GM23248 (cell line): Measurements from ENCODE around the gene HPN.

Experiments used
- EZH2 ChIP-seq: fragments of 200-600 bp; sonication (generic); IDR thresholded peaks from 2 replicates; pipeline ENCODE4 v1.6.1; 2018; ENCODE audit warnings: antibody characterized with exemption, mild to moderate bottlenecking; ENCODE audit not compliant: insufficient read depth, poor library complexity, severe bottlenecking
- EZH2phosphoT487 ChIP-seq: fragments of 200-600 bp; sonication (generic); IDR thresholded peaks from 2 replicates; pipeline ENCODE4 v1.6.1; 2018; ENCODE audit warnings: antibody characterized with exemption, moderate library complexity, mild to moderate bottlenecking, low read depth; ENCODE audit not compliant: insufficient read depth

DNA sequence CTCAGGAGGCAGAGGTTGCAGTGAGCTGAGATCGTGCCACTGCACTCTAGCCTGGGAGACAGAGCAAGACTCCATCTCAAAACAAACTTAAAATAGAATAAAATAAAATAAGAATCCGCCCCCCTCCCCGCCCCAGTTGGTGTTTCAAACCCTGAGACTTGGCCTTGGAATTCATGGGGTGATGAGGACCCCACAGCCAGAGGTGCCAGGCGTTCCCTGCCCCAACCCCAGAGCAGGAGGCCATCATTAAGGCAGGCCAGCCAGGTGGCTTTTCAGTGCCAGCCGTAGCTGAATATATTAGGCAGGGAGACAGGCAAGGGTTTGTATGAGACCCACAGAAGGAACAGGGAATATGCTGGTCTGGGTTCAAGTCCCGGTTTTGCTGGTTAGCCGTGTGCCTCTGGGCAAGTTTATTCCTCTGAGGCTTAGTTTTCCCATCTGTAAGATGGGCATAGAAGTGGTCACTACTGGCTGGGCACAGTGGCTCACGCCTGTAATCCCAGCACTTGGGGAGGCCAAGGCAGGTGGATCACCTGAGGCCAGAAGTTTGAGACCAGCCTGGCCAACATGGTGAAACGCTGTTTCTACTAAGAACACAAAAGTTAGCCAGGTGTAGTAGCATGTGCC lies 12.3 kb downstream of the HPN start:
- no peak for TF ChIP-seq EZH2phosphoT487
- no peak for TF ChIP-seq EZH2
